ENCODE measurements around the gene C10orf62. TPM values are rescaled to one million over a fixed set of nuclear protein-coding genes. Genes with fewer than 3 reads are reported as not detected.
A peak's percentile ranks its signal among the peaks of the same experiment; 100 is the strongest.

The C10orf62 gene
- total and polyA plus RNA-seq, 8 donors: 0.14 to 0.15 TPM; not detected in 6

GRCh38 chr10:97618285-97618684 lies 28.8 kb downstream of the C10orf62 start:
- Histone ChIP-seq H3K9me3 (no peaks in the 10 kb centered on the region), H3K36me3 (no peaks in the 10 kb centered on the region), H3K27me3 (no peaks in the 10 kb centered on the region), H3K4me3 (no peak overlapping the region), H3K27ac (no peak overlapping the region), H3K4me1 (no peaks in the 10 kb centered on the region)
- ATAC-seq (no peak), DNase-seq (no peak)
- intact Hi-C loops (cut with DNase I): no loop called here
- no peak for TF ChIP-seq CTCF (IDR thresholded peaks at IDR 0.05)

GRCh38 chr10:97618733-97619132 lies 29.2 kb downstream of the C10orf62 start:
- H3K27ac ChIP-seq: no peak overlapping the region
- no peaks in the 10 kb centered on the region for H3K36me3 ChIP-seq
- DNase-seq: no peak
- intact Hi-C loops (cut with DNase I): no loop called here
- ATAC-seq: no peak
- H3K4me1 ChIP-seq: no peaks in the 10 kb centered on the region
- H3K9me3 ChIP-seq: no peaks in the 10 kb centered on the region
- no peak for TF ChIP-seq CTCF (IDR thresholded peaks at IDR 0.05)
- H3K4me3 ChIP-seq: no peak overlapping the region
- H3K27me3 ChIP-seq: no peaks in the 10 kb centered on the region

GRCh38 chr10:97623277-97623676 lies 33.8 kb downstream of the C10orf62 start:
- Histone ChIP-seq H3K9me3 (no peaks in the 10 kb centered on the region), H3K27ac (no peak overlapping the region), H3K4me1 (no peaks in the 10 kb centered on the region), H3K27me3 (no peaks in the 10 kb centered on the region), H3K4me3 (no peak overlapping the region), H3K36me3 (no peaks in the 10 kb centered on the region)
- no peak for ATAC-seq
- intact Hi-C loops (cut with DNase I): no loop called here
- no peak for DNase-seq
- no peak for TF ChIP-seq CTCF (IDR thresholded peaks at IDR 0.05)

DNA sequence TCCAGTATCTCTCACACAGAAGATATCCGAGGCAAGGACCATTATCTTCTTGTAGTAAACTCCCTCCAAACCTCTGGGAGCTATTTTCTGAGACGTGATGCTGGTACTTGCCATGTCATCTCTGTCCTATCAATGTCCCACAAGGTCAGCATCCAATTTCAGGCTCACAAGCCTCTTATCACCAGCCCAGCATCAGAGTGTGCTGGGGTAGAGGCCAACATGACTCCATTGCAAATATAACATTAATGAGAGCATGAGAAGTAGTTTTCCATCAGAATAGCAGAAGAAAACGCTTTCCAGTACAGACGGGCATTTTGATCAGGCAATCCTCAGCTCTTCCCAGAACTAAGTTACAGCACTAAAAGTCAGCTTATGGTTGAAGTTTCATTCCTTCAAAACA lies 38.2 kb downstream of the C10orf62 start:
- H3K4me3 ChIP-seq: no peak overlapping the region
- H3K9me3 ChIP-seq: no peaks in the 10 kb centered on the region
- H3K36me3 ChIP-seq: no peaks in the 10 kb centered on the region
- peaks cover under 1 to 3% of the 10 kb centered on the region in 2 donors for H3K4me1 ChIP-seq
- ATAC-seq (peak; percentile 7), DNase-seq (no peak)
- H3K27ac ChIP-seq: no peak overlapping the region
- TF ChIP-seq CTCF (IDR thresholded peaks at IDR 0.05): no peak
- intact Hi-C loops (cut with DNase I): no loop called here
- no peaks in the 10 kb centered on the region for H3K27me3 ChIP-seq

- no peak for TF ChIP-seq CTCF (IDR thresholded peaks at IDR 0.05)
- Histone ChIP-seq H3K4me1 (peaks cover 3 to 5% of the 10 kb centered on the region in 2 donors), H3K27me3 (no peaks in the 10 kb centered on the region), H3K36me3 (no peaks in the 10 kb centered on the region), H3K4me3 (no peak overlapping the region), H3K27ac (no peak overlapping the region), H3K9me3 (no peaks in the 10 kb centered on the region)
- DNase-seq (peak in 1 of 4 donors; percentile 22), ATAC-seq (peak; percentile 74)
- intact Hi-C loops (cut with DNase I): no loop called here
Observed at GRCh38 chr10:97628228-97628627, 38.7 kb downstream of the C10orf62 start.

All from left lung (tissue), 10 donors.